GM19351 (cell line): ENCODE measurements around the gene RPS27L.

ENCODE experiments used
- ATAC-seq: cut with Tn5 transposase; IDR thresholded peaks from one replicate; pipeline ENCODE4 v1.9.1; 2021; ENCODE audit warnings: mild to moderate bottlenecking, moderate library complexity; ENCODE audit not compliant: unreplicated experiment

The RPS27L gene

DNA sequence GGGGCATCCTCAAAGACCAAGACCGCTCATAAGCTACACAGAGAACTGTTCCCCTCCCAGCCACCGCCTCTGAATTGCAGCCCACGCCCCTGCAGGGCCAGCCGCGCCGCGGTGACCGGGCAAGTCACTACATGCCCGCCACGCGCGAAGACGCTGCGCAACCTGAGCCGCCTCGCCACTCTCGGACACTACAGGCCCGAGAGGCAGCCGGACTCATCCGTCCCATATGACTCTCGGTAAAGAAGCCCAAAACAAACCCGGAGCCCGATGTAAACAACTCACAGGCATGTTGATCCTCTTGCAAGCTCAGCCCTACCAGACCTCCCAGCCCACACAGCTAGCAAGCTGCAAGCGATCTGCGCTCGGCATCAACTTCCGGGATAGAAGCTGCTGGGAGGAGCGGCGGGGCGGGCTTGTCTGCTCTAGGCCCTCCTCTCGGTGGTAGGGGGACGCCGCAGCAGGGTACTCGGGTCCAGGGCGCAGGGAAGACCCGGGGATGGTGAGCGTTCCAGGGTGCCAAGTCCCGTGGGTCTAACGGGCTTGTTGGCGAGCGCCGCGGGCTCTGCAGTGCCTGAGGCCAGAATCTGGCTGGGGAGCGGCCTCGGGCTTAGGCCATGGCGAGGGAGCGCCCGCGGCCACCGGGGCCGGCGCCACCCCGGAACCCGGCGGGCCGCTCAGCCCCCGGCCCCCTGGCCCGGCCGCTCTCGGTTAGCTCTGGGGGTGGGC lies at the start of gene RPS27L:
Gene RPS27L (minus strand): TSS at position 360 of the 726 bp plus-strand sequence. CDS start 72 bp downstream, at position 288.
- peak; percentile 90 for ATAC-seq

DNA sequence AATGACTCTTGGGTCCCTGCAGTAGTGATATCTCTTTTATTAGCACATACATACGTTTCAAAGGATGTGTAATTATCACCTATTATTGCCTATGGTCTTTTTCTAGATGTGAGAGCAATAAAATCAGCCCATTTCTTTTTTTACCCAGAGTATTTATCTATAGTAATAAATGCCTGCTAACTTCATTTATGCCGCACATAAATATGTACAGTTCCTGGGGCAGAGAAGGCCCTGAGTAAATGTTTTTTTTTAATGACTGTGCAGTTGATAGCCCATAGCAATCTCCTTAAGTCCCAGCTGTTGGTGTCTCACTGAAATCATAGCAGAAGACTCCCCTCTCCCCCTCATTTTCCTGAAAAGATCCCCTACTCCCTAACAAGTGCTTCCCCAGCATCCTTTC lies 48.8 kb upstream of the RPS27L start:
- ATAC-seq: no peak

DNA sequence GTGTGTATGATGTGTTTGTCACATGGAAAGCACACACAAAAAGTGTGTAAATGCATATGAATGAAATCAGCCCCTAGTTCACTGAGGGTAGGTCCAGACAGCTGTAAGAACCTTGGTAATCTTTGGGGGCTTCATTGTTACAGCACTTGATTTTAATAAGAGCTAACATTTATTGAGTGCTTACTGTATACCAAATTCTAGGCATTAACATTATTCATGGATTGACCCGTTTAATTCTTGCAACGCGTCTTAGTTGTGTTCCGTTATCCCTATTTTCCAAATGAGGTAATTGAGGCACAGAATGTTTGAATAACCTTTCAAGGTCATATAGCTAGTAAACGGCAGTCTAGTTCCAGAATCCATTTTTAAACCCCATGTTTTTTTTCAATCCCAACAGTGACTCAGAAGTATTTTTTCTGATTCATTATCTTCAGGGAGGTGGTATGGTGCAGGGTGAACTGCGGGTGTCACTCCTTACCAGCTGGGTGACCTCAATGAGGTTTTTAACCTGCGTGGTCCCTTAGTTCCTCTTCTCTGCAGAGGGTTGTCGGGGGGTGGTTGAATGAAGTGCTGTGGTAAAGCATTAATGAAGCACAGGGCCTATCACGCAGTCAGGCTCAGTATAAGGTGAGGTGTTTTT lies 46.3 kb upstream of the RPS27L start:
- ATAC-seq: no peak

DNA sequence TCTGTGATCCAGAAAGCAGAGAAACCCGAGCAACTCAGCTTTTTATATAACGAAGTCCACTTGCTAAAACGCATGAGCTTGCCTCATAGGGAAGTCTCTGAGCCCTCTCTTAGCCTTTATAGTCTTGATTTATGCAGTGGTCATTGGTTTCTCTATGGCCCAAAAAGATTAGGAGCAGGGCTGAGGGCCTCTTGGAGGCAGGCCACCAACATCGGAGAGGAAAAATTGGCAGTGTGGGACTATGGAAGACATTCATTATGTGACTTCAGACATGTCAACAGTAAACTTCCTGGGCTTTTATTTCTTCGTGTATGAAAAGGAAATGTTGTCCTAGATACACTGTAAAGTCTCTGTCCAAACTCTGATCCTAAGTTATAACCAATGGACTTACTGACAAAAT lies 45.6 kb upstream of the RPS27L start:
- ATAC-seq: no peak

DNA sequence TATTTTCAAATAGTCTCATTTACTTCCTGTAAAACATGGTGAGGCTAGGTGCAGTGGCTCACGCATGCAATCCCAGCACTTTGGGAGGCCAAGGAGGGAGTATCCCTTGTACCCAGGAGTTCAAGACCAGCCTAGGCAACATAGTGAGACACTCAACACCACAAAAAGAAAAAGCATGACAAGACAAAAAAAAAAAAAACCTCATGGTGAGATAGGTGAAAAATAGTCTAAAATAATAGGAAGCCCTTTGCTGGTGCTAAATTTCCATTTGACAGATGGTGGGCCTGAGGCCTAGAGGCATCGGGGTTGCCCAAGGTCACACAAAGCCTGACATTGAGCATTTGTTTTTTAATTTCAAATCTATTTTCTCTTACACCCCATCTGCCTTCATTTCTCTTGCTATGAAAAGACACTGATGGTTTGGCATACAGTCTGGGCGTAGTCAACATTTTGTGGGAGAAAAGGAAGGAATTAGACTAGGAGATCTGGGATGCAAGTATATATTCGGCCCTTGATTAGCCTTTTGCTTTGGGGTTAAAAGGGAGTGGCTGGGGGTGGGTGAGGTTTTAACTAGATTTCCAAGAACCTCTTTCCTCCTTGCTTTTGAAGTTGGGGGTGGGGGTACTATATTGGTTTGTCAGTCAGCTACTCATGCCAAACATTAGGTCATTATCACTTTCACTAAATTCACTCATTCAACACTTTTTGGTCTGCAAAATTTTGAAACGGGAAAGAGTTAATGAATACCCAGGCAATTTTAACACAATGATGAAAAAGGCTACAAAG lies 43.4 kb upstream of the RPS27L start:
- no peak for ATAC-seq

DNA sequence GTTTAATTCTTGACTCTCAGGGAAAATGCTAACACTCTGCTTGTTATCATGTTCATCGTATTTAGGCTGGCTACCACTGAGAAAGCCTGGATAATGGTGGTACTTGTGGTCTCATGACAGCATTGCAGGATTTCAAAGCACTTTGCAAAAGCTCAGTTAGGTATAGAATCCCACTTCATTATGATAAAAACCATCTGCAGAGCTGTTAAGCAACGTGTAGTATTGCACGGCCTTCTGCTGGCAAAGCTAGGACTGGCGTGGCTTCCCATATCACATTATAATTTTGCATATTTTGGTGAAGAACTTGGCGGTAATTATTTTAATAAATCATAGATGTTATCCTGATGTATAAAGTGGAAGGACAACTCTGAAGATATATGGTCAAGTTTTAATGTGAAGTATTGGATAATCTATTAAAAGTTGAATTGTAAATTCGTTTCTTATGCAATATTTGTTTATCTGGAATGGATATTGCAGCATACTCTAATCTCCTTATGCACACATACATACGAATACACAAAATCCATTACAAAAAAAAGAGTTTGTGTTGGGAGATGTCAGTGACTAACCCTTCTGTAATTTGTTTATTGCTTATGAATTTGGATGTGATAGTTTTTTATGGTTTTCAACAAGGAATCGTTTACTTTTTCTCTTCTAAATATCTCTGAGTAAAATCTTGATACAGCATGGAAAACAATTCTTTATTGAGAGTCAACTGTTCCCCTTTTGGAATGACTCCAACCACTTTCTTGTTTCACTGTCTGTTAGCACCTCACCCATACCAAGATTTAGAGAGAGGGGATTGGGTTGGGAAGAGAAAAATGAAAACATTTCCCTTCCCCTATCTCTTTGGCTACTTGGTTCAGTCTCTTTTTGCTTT lies 41.3 kb upstream of the RPS27L start:
- ATAC-seq: no peak

DNA sequence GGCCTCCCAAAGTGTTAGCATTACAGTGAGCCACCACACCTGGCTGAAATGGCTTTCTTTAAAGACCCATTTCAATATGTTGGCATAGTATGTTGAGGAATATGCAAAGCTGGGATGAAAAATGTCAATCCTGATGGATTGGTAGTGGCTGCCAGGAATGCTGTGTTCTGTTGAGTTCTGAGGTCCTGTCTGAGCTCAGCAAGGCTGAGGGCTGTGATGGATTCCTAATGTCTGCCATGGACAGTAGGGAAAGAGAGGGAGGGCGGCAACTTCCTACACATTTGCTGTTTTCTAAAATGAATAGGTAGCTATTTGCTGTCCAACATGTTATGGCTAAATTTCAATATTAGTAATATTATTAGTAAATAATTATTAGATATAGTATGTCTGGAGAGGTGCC lies 40.3 kb upstream of the RPS27L start:
- no peak for ATAC-seq

DNA sequence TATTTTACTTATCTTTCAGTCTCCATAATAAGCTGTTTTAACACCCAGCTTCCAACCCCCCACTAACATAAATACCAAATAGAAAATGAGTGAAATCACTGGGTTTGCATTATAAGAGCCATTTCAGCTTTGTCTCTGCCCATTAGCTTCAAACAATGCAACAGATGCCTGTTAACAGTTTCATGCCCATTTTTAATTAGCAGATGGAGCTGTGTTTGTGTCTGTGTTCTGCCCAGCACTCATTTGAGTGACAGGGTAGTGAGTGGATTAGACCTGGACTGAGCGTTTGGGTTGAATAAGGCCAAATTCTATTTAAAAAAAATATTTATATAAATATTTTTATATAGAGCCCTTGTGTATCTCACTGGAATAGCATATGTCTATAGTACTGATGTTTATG lies 39.6 kb upstream of the RPS27L start:
- ATAC-seq: no peak

DNA sequence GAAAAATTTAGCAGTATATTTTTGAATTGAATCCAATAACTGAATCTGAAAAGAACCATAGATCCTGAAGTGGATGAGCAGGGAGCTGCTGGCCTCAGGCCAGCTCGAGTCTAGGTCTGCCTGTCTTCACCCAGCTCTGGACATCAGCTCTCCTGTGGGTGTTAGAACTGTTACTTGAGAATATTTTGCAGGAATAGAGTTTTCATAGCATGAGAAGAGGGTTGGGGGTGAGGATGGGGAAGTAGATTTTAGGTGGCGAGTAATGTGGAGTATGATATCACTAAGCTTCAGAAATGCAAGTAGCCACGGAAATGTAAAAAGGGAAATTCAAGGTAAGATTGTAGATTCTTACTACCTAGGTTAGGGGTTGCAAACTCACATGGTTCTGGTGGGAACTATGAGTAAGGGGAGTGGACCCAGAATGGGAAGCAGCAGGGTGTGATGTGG lies 38.3 kb upstream of the RPS27L start:
- ATAC-seq: no peak

DNA sequence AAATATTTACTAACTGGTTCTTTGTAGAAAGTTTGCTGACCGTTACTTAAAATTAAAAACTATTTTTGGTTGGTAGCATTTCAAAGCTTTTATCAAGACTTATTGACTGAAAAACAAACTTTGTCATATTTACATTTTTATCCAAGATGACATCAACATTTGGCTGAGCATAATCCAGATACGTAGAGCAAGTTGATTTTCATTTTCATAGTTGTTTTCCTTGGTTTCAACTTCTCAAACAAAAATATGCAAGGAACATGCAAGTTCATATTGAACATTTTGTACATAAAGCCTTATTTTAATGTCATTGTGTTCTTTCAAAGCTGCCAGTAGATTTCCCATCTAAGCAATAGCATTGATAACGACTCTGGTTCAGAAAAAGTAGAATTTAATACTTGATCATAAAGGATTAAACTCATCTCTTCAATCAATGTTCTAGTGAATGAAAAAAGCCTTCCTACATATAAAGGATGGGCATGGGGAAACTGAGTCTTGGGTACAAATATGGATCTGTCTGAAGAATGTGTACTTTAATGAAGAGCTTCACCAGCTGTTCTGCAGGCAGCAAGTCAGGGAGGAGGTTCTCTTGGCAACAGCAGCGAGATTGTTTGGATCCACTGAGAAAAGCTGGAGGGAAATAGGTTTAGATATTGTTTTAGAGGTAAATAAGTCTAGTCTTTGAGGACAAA lies 37.7 kb upstream of the RPS27L start:
- ATAC-seq: no peak

DNA sequence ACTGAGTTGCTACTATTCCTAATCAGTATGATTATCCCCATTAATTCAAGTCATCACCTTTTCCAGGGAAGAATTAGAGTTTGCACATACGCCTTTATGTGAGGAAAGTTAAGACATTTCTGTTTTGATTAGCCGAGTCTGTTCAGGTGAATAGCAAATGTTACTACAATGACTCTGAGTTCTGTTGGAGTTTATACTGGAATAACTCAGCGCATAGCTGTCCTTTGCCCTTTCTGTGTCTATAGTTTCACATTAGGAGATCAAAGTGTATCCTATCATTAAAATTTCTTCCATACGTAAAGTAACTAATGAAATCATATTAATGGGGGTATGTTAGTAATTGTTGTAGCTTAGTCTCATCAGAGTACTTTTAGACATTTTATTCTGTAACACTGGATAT lies 37.0 kb upstream of the RPS27L start:
- no peak for ATAC-seq

DNA sequence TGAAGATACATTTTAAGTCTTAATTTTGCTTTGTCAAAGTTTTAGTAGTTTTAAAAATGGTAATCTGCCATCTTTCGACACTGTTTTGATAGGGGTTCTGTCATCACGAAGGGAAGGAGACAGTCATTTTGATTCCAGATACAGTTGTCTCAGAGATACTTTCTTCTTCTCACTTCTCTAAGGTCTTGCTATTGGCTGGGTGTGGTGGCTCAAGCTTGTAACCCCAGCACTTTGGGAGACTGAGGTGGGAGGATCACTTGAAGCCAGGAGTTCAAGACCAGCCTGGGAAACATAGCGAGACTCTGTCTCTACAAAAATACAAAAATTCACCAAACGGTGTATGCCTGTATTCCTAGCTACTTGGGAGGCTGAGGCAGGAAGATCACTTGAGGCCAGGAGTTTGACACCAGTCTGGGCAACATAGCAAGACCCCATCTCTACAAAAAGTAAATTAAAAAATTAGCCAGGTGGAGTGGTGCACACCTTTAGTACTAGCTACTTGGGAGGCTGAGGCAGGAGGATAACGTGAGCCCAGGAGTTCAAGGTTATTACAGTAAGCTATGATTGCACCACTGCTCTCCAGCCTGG lies 35.4 kb upstream of the RPS27L start:
- no peak for ATAC-seq

DNA sequence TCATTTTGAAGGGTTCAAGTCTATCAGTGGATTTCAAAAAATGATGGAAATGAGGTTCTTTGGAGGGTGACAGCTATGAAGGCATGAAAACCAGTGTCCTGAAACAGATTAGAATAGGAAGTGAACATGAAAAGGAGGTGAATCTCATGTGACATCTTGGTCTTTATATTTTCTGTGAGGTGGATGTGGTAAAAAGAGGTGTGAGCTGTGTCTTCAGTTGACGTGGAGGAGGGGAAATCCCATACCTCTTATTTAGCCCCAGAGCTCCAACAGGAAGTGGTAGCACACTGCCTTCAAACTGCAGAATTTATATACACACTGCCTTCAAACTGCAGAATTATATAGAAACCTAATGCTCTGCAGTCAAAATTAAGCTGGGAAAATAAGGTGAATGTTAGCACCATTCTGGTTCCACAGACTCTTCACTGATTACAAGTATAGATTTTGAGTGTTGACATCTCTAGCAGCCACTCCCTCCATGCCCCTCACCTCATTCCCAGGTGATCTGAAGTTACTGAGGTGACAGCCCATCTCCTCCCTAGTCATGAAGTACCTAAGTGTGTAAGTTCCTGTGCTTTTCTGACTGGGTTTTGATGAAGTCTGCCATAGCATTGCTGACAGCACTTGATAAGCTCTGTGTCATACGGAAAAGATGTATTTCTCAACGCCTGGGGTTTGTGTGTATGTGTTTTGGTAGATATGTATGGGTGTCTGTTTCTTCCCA lies 34.8 kb upstream of the RPS27L start:
- peak; percentile 44 for ATAC-seq

DNA sequence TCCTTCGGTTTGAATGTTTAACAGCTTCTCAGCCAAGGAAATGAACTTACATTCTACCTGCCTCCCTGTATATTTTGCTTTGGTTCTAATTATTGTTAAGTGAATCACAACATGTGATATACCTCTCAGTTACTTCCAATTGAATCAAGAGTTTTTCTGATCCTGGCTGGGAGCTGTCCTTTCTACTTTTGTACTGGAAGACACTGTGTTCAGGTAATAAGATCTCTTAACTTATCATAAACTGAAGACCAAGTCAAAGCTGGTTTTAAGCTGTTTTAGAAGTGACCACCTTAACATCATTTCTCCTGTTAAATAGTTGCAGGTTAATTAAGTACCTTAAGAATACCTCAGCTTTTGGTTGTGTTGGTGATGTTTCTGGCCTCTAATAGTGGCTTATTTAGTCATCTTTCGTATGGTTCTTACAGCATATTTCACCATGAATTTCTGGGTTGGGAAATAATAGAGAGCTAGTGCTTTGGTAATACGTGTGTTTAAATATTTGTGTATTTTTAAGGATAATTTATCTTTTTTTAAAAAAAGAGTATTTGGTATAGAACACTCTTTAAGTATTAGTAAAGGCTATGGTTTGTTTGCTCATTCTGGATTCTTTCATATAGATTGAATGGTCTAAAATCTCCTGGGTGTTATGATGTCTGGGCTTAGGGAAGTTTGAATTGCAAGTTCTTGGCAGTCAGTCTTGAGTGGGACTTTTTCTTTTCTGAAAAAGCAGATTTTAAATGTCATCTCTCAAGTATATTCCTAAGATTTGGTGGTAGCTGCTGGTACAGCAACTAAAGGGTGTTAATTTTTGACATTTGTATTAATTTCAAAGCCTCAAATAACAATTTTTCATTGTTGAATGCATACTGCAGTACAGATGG lies 33.7 kb upstream of the RPS27L start:
- ATAC-seq: no peak

DNA sequence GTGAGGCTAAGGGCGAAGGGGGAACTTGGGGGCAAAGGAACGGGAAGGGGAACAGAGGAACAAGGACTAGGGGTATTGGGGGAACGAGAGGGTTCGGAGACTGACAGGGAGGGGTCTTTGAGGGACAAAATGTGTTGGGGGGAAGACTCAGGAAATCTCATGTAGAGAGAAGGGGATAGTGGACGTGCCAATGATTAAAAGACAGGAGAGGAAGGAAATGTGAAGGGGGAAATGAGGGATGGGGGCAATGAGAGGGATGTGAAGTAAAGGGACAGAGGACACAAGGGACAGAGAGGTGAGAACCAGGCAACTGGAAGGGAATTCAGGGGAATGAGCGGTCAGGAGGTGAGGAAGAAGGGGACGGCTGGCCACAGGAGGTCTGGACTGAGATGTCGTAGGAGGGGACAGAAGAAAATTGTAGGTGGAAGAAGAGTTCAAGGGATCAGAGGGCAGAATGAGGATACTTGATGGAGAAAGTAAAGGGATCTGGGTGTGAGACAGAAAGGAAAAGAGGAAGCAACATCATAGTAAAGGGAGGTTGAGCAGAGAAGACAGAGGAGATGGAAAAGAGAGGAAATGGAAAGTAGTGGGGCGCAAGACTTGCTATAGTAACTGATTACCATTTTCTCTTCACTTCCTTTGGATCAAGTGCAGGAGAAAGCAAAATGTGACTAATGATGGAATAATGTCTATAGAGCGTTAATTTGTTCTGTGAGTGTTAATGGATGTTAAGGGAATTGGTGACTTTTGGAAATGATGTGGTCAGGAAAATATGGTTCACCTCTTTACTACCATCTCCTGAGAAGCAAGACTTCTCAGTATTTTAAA lies 32.9 kb upstream of the RPS27L start:
- no peak for ATAC-seq

DNA sequence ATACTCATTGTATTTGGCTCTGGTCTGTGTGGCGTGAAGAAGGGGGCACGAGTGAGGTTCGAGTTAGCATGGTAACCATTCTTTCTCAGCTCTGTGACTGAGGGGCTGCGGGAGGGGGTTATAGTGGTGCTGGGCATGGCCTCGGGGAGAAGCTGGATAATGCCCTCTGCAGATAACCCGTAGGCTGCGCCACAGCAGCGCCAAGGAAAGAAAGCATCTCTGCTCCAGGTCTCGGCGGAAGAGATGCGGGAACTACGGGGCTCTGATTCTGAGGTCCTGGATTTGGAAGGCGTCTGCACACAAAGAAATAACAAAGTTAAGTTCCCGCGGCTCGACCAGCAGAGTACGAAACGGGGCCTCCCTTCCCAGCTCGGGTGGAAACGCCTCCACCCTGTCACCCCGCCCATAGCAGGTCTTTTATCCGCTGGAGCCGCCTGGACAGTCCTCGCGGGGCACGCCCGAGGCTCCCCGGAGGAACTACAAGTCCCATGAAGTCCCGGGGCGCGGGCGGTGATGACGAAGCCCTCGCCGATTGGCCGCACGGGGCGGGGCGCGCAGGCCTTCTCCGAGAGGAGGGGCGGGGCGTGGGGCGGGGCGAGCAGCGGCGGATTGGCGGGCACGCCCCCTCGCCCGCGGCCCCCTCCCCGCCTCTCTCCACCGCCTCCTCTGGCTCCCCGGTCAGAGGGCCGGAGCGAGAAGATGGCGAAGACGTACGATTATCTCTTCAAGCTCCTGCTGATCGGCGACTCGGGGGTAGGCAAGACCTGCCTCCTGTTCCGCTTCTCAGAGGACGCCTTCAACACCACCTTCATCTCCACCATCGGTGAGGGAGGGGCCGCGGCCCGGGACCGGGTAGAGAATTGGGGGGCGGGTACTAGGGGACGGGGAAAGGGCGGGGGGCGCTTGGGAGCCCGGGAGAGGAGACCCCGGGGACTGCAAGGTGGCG lies 31.9 kb upstream of the RPS27L start, which contains the start of gene RAB8B:
Gene RAB8B (plus strand): TSS at position 681 of the 946 bp plus-strand sequence. CDS start 19 bp downstream, at position 700.
- ATAC-seq: peak; percentile 77
